K562 (cell line): ENCODE data around the gene HTR1D. TPM values are rescaled to one million over a fixed set of nuclear protein-coding genes. Genes with fewer than 3 reads are reported as not detected.
A peak's percentile ranks its signal among the peaks of the same experiment; 100 is the strongest.

Source experiments
- ATF2 ChIP-seq: sonication (generic); formaldehyde crosslinking; IDR thresholded peaks from 2 replicates; pipeline ENCODE4 v1.8.1; 2022; ENCODE audit warnings: missing genetic modification reagents
- BCOR ChIP-seq: fragments of 450-650 bp; IDR thresholded peaks from 2 replicates; pipeline ENCODE4 v1.6.1; 2016
- CBFA2T2 ChIP-seq: fragments of 450-650 bp; conservative IDR thresholded peaks from 2 replicates; pipeline ENCODE4 v1.6.1; 2017; ENCODE audit warnings: mild to moderate bottlenecking
- CEBPG ChIP-seq, 3 experiments: fragments of 200-800 bp in 1 of 3; sonication (Bioruptor generic) in 1 of 3; sonication (generic) in 1 of 3; formaldehyde crosslinking in 1 of 3; IDR thresholded peaks in 2 of 3; conservative IDR thresholded peaks in 1 of 3; 2 replicates each; pipeline versions ENCODE4 v1.6.1 to v1.8.0; 2016 to 2022; ENCODE audit warnings: missing compliant biosample characterization in 2 of 3, missing genetic modification characterization in 2 of 3, mild to moderate bottlenecking in 1 of 3, missing genetic modification reagents in 1 of 3
- E2F3 ChIP-seq: fragments of 250-450 bp; sonication (Bioruptor Pico); IDR thresholded peaks from 2 replicates; pipeline ENCODE4 v1.4.0; 2020; ENCODE audit warnings: mild to moderate bottlenecking
- ELK3 ChIP-seq: fragments of 450-650 bp; formaldehyde crosslinking; IDR thresholded peaks from 2 replicates; pipeline ENCODE4 v1.4.0; 2020; ENCODE audit warnings: mild to moderate bottlenecking
- ETV5 ChIP-seq: sonication (generic); formaldehyde crosslinking; IDR thresholded peaks from 2 replicates; pipeline ENCODE4 v1.4.0; 2020; ENCODE audit warnings: low read depth, mild to moderate bottlenecking, missing genetic modification reagents
- LARP7 ChIP-seq: fragments of 450-650 bp; IDR thresholded peaks from 2 replicates; pipeline ENCODE4 v1.6.1; 2016
- PHB2 ChIP-seq: fragments of 450-650 bp; IDR thresholded peaks from 2 replicates; pipeline ENCODE4 v1.6.1; 2017; ENCODE audit warnings: low read depth
- POLR2AphosphoS5 ChIP-seq: IDR thresholded peaks from 2 replicates; pipeline ENCODE4 v1.6.1; 2011; ENCODE audit warnings: mild to moderate bottlenecking, low read depth, low read length, moderate library complexity; ENCODE audit not compliant: control insufficient read depth, insufficient read depth
- RBM39 ChIP-seq: fragments of 200-400 bp; formaldehyde crosslinking; optimal IDR thresholded peaks from 2 replicates; pipeline ENCODE3; 2018; ENCODE audit warnings: low read depth, low read length
- SMAD2 ChIP-seq: fragments of 150-350 bp; IDR thresholded peaks from 2 replicates; pipeline ENCODE4 v1.6.1; 2014; ENCODE audit warnings: low read depth, mild to moderate bottlenecking, low read length
- SRSF3 ChIP-seq: fragments of 200-400 bp; formaldehyde crosslinking; IDR thresholded peaks from 2 replicates; pipeline ENCODE4 v1.6.1; 2016; ENCODE audit warnings: mild to moderate bottlenecking, low read length, moderate library complexity; ENCODE audit not compliant: insufficient read depth
- STAT6 ChIP-seq: sonication (generic); formaldehyde crosslinking; IDR thresholded peaks from 2 replicates; pipeline ENCODE4 v1.8.1; 2023; ENCODE audit warnings: mild to moderate bottlenecking, missing genetic modification reagents
- SUPT5H ChIP-seq: fragments of 450-650 bp; IDR thresholded peaks from 2 replicates; pipeline ENCODE4 v1.6.1; 2016
- ZFP36 ChIP-seq: fragments of 150-350 bp; IDR thresholded peaks from 2 replicates; pipeline ENCODE4 v1.6.1; 2018; ENCODE audit warnings: low read length, low read depth; ENCODE audit not compliant: partially characterized antibody
- ZNF316 ChIP-seq: fragments of 450-650 bp; IDR thresholded peaks from 2 replicates; pipeline ENCODE4 v1.6.1; 2016
- ZNF384 ChIP-seq: IDR thresholded peaks from 2 replicates; pipeline ENCODE4 v1.6.1; 2012; ENCODE audit warnings: low read depth, low read length, improper control_type of control experiment
- ZNF449 ChIP-seq: fragments of 250-450 bp; sonication (Bioruptor Pico); IDR thresholded peaks from 2 replicates; pipeline ENCODE4 v1.8.0; 2022; ENCODE audit warnings: moderate library complexity, mild to moderate bottlenecking, inconsistent platforms
- polyA plus RNA-seq, 8 experiments: library from polyadenylated mRNA; depleted of rRNA in 4 of 8; stranded (reverse) in 5 of 8; unstranded in 3 of 8; fragments of >200 nt; fragmentation: Nextera tagmentation in 2 of 8; fragmentation: Illumina TruSeq in 1 of 8; extraction: Ambion mirVana in 2 of 8; extraction: Trizol in 1 of 8; gene quantifications; 2 replicates each; pipeline versions ENCODE4 v1.2.1 to v1.2.3, GENCODE V29; 2011 to 2014; ENCODE audit warnings: inconsistent platforms in 1 of 8, missing spikeins in 1 of 8
- total RNA-seq, 7 experiments: library from RNA; depleted of rRNA in 6 of 7; stranded (reverse); fragments of >200 nt in 6 of 7; fragmentation: Illumina TruSeq in 2 of 7; extraction: Trizol in 2 of 7; gene quantifications; 2 replicates each; pipeline versions ENCODE4 v1.2.1 to v1.2.3, GENCODE V29; 2011 to 2021; ENCODE audit warnings: low replicate concordance in 1 of 7

HTR1D gene
- total and polyA plus RNA-seq, 9 of the 15 experiments (the other 6 are each of a cell fraction or from before 2014, with no cell fraction given): 0.03 to 0.09 (median 0.04) TPM; not detected in 4

GRCh38 chr1:23169727-23170335 is 47.5 kb downstream of the HTR1D start (continued):
- no peak for TF ChIP-seq SRSF3
- 0 out of 2 replicates have a peak, but pooled peaks have one; percentile 52 for TF ChIP-seq POLR2AphosphoS5
- TF ChIP-seq CEBPG (CRISPR knock-in tag; IDR thresholded peaks at IDR 0.05): no peak
- no peak for TF ChIP-seq CEBPG (tag; conservative IDR thresholded peaks at IDR 0.05 in 1 of 2, IDR thresholded peaks at IDR 0.05 in 1 of 2)
- TF ChIP-seq ZFP36: no peak
- TF ChIP-seq ZNF449 (CRISPR knock-in tag): no peak
- no peak for TF ChIP-seq E2F3 (CRISPR knock-in tag)
- TF ChIP-seq ELK3 (CRISPR knock-in tag): no peak
- TF ChIP-seq RBM39: no peak
- peak; percentile 82 for TF ChIP-seq SUPT5H
- no peak for TF ChIP-seq PHB2
- no peak for TF ChIP-seq ATF2 (CRISPR knock-in tag)
- TF ChIP-seq ETV5 (CRISPR knock-in tag): no peak; the same call in 1 of the 2 replicates
- TF ChIP-seq ZNF316: no peak
- TF ChIP-seq SMAD2: no peak
- no peak for TF ChIP-seq STAT6 (CRISPR knock-in tag)
- TF ChIP-seq ZNF384: no peak
- TF ChIP-seq BCOR: peak; percentile 25; the same call in 1 of the 2 replicates
- TF ChIP-seq LARP7: no peak
- TF ChIP-seq CBFA2T2: peak; percentile 66
